Stimulated activated CD4-positive, alpha-beta T cell treated with anti-CD3 and anti-CD28 coated beads, Interleukin-4, amount 100 ng/mL, for 1 hour (primary cell): ENCODE results near the gene TNPO3.
"Not testable (repeated sequence)": the region's sequence is repeated elsewhere in the genome, so short reads cannot be mapped to it uniquely, and the experiment has no call there.

Experiments
- DNase-seq: peaks from one replicate; pipeline ENCODE4 v3.0.0-alpha.2; 2020

TNPO3 gene

GRCh38 chr7:128954830-128955802 lies 99.8 kb downstream of the TNPO3 start:
- DNase-seq, result no peak

DNA sequence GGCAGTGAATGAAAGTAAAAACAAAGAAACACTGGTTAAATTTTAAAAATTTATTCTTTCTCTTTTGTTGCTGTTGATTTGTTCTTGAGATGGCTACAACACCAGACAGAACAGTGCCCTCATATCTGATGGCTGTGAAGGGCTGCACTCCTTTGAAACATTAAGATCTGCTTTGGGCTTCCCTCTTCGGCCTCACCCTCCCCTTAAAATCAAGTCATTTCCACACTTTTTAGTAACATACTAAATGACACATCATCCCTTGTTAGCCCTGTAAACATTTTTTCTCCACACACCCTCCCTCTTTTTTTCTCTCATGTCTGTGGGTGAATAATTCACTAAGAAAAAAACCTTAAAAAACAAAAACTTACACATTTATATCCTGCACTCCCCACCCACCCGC lies 100.8 kb downstream of the TNPO3 start:
- DNase-seq, result no peak

DNA sequence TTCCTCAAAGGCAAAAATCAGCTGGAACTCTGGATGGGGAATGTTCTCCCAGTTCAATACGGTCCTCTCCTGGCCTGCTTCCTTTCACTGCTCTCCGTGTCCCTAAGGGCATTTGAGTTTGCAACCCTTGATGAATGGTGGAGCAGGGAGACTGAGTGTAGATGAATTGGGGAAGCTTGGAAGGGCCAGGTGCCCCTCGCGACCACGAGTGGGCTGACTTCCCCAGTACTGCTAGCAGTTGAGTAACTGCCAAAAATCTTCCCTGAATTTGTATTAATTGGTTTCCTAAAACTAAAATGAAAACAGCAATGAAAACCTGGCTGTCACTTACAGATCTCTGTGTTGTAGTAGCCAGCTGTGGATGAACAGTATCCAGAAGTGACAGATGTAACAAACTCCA lies 103.6 kb downstream of the TNPO3 start:
- no peak for DNase-seq

DNA sequence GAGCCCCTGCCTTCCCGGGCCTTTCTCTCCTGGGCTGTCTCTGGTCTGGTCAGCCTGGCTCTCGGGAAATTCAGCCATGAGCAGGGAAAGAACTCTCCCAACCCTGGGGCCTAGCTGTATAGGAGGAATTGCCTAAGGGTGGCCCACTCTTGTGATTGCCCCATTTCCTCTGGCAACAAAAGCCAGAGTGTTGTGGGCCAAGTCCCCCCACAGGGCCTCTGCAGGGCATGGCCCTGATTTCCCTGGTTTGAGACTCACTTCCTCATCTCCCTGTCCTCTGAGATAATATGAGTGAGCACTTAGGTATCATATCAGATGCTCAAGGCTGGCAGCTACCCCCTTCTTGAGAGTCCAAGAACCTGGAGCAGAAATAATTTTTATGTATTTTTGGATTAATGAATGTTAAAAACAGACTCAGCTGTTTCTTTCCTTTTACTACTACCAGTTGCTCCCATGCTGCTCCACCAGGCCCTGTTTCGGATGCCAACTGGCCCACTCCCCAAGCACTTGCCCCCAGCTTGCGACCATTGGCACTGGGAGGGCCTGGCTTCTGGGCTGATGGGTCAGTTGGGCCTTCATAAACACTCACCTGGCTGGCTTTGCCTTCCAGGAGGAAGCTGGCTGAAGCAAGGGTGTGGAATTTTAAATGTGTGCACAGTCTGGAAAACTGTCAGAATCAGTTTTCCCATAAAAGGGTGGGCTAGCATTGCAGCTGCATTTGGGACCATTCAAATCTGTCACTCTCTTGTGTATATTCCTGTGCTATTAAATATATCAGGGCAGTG lies 105.7 kb downstream of the TNPO3 start:
- no peak for DNase-seq

DNA sequence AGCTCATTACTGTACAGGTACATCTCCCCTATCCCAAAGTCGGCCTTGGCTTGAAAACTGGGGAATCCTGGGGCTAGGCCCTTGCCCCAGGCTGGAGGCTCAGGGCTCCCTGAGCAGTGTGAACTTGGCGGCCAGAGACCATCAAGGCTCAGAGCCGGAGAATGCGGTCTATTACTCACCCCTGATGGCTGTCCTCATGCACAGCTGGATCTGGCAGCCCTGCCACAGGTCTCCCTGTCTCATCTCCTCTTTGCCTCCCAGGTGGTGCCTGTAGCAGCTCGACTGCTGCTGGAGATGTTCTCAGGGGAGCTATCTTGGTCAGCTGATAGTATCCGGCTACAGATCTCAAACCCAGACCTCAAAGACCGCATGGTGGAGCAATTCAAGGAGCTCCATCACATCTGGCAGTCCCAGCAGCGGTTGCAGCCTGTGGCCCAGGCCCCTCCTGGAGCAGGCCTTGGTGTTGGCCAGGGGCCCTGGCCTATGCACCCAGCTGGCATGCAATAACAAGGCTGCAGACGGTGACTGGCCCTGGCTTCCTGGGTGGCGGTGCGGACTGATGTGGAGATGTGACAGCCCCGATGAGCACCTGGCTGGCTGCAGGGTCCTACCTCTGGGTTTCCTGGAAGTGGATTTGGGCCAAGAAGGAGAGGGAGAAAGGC lies 106.5 kb downstream of the TNPO3 start:
- no peak for DNase-seq

GRCh38 chr7:128947854-128948253 lies 107.1 kb downstream of the TNPO3 start:
- no peak for DNase-seq

DNA sequence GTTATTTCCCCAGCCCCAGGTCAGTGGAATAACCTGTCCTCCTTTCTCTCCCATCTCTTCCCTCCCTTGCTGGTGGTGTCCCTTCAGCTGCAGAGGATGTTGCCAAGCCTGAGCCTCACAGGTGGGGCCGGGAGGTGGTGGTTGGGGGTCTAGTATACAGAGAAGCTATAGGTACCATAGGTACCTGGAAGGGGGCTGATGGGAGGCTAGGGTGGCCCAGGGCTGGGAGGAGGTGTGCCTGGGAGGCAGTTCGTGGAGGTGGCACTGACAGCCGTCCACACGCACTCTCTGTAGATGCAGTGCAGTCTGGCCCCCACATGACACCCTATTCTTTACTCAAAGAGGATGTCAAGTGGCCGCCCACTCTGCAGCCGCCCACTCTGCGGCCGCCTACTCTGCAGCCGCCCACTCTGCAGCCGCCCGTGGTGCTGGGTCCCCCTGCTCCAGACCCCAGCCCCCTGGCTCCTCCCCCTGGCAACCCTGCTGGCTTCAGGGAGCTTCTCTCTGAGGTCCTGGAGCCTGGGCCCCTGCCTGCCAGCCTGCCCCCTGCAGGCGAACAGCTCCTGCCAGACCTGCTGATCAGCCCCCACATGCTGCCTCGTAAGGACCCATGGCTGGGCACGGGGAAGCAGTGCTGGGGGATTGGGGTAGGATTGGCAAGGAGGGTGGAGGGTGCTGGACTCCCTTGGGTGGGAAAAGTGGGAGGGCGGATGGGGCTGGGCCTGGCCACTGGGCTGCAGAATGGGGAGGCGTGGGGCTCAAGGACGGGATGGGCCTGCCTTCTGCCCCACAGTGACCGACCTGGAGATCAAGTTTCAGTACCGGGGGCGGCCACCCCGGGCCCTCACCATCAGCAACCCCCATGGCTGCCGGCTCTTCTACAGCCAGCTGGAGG lies 107.7 kb downstream of the TNPO3 start:
- no peak for DNase-seq

- no peak for DNase-seq
These were observed 109.1 kb downstream of the TNPO3 start for GRCh38 chr7:128945668-128946366.

DNA sequence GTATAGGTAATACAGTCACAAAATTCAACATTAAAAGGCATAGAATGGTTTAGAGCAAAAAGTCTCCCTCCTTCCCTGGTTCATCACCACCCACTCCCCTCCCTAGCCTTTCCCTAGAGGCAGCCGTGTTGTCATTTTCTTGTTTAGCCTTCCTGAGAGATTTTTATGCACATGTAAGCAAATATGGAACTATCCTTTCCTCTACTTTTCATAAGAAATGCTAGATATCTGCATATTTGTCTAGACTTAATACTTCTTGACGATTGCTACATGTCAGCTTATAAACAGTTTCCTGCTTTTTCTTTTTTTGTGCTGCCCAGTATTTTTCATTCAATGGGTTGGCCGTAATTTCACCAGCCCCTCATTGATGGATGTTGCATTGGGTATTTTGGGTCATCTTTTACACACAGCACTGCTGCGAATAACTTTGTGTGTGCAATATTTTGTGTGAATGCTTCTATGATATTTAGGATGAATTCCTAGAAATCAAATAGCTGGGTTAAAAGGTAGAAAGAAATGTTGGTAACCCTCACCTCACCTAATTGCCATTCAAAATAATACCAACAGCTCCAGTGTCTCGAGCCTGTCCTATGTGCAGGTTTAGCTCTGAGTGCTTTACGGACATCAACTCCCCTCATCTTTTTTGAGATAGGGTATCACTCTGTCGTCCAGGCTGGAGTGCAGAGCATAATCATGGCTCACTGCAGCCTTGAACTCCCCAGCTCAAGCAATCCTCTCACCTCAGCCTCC lies 110.2 kb downstream of the TNPO3 start:
- DNase-seq, result no peak

DNA sequence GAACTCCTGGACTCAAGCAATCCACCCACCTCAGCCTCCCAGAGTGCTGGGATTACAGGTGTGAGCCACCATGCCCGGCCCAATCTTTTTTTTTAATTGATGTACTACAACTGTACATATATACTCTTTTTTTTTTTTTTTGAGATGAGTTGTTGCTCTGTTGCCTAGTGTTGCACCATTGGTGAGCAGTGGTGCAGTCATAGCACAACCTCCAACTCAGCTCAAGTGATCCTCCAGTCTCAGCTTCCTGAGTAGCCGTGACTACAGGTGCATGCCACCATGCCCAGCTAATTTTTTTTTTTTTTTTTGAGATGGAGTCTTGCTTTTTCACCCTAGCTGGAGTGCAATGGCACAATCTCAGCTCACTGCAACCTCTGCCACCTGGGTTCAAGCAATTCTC lies 111.7 kb downstream of the TNPO3 start:
- DNase-seq, result not testable (repeated sequence)

GRCh38 chr7:128941946-128942526 lies 112.9 kb downstream of the TNPO3 start:
- DNase-seq, result no peak

- DNase-seq, result no peak
These were observed 113.5 kb downstream of the TNPO3 start for GRCh38 chr7:128941323-128941890.

GRCh38 chr7:128940494-128941322 lies 114.2 kb downstream of the TNPO3 start:
- no peak for DNase-seq

DNA sequence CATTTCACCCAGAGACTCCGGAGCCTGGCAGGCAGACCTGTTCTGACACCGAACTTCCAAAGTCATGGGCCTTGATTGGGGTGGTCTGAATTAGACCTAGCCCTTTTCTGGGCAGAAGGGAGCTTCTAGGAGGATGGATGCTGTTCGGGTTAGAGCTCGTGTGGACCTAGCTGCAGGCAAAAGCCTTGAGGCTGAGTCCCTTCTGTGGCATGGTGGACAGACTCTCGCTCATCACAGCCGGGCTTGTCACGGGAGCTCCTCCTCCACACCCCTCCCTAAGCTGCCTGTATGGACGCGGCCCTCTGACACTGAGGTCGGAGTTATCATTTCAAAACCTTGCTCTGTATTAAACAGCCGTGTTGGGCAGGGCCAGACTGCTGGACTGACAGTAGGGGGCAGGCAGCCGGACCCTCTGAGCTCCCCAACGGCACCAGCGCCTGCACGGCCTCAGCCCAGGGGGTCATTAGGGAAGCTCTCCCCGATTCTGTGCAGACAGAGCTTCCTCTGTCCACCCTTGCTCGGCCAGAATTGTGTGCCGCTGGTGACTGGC lies 115.0 kb downstream of the TNPO3 start:
- no peak for DNase-seq

GRCh38 chr7:128939075-128939860 lies 115.6 kb downstream of the TNPO3 start:
- no peak for DNase-seq

DNA sequence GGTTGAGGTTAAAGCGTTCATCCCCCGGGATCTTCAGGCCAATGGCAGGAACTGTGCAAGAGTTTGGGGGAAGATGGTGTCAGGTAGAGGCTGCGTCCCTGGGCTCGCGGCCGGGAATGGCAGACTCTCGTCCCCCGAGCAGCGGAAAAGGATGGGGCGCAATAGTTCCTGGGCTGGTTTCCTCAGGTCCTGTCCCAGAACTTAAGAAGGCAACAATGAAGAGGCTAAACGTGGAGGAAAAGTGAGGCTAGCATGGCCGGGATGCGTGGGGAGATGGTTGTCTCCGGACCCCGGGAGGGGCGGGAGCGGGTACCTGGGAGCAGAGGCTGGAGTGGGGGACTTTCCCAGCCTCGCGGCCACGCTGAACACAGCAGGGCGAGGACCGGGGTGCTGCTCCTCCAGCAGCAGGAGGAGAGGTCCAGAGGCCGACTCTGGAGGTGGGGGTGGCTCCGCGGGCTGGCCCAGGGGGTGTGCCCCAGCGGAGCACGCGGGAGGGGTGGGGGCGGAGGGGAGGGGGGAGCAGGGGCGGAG lies 116.3 kb downstream of the TNPO3 start:
- DNase-seq, result no peak

GRCh38 chr7:128937647-128938543 lies 117.0 kb downstream of the TNPO3 start, which contains the start of gene IRF5:
TSS of gene IRF5 (plus strand) at chr7:128937927. CDS start at chr7:128942082, 4,155 bp downstream.
- DNase-seq, result no peak
